ENCODE measurements around the gene WDR47.
"Not testable (repeated sequence)": the region's sequence is repeated elsewhere in the genome, so short reads cannot be mapped to it uniquely, and the experiment has no call there.

WDR47 gene

GRCh38 chr1:109052145-109052544, 10.2 kb upstream of the WDR47 start:
- DNase-seq (ENCODE audit: low spot score), result not testable (repeated sequence)

- DNase-seq (ENCODE audit: low spot score), result no peak
Observed at GRCh38 chr1:109050228-109050995, 8.5 kb upstream of the WDR47 start.

DNA sequence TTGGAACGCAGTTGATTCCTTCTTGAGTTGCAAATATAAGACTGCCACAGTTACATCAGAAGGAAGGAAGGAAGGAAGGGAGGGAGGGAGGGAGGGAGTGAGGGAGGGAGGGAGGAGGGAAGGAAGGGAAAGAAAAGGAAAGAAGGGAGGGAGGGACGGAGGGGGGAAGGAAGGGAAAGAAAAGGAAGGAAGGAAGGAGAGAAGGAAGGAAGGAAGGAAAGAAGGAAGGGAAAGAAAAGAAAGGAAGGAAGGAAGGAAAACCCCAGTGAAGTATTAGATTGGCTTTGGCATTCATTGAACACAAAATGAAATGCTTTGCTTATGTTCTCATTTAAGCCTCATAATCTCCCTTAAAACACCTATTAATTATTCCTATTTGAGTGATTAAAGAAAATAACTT, 6.4 kb upstream of the WDR47 start:
- no peak for DNase-seq (ENCODE audit: low spot score)

DNA sequence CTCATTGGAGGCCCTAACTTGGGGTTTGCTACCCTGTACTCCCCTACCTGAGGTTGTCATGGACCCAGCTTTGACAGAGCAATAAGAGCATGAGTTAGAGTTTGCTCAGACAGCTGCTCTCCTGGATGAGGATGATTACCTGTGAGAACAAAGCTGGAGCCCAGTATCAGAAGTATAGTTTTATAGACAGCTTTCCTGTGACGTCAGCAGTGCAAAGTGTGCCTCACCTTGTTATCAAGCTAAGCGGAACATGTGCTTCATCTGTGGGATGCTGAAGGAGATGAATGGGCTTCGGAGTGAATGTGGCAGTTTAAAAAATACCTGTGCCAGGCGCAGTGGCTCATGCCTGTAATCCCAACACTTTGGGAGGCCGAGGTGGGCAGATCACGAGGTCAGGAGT, 5.4 kb upstream of the WDR47 start:
- DNase-seq (ENCODE audit: low spot score), result no peak

- no peak for DNase-seq (ENCODE audit: low spot score)
Observed at GRCh38 chr1:109046671-109047070, 4.8 kb upstream of the WDR47 start.

DNA sequence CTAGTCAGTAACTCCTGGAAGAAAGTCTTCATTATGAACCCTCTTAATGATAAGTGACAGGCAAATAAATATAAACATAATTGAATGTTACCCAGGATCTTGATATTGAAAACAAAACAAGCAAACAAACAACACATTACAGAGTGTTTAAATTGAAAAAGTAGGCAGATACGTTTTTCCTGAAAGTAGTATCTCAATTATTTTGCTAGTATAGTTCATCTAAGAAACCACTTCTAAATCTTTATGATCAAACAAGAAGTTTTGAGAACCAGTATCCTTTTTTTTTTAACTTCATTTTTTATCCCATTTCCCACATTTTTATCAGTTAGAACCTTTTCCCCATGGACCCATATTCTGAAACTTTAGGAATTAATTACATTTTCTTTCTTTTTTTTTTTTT, 3.7 kb upstream of the WDR47 start:
- no peak for DNase-seq (ENCODE audit: low spot score)

GRCh38 chr1:109040989-109041620, 797 bp downstream of the WDR47 start:
- DNase-seq (ENCODE audit: low spot score), result peak; percentile 21

GRCh38 chr1:109040627-109040988, 1.3 kb downstream of the WDR47 start:
- no peak for DNase-seq (ENCODE audit: low spot score)

- DNase-seq (ENCODE audit: low spot score), result no peak
Observed at GRCh38 chr1:109034382-109034781, 7.5 kb downstream of the WDR47 start.

GRCh38 chr1:109029493-109029892, 12.4 kb downstream of the WDR47 start:
- not testable (repeated sequence) for DNase-seq (ENCODE audit: low spot score)

DNA sequence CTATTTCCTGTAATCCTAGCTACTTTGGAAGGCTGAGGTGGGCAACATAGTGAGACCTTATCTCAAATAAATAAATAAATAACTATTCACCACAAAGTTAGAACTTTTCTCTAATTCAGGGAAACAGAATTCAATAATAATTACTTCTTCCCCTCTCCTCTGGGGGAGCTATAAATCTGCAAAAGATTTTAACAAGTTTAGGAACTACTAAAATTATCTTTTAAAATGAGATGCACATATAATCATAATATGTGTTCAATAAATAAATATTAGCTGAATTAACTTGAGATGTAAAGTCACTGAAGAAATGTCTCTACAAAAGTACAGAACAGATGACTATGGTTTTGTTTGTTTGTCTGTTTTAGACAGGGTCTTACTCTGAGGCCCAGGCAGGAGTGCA, 14.1 kb downstream of the WDR47 start:
- no peak for DNase-seq (ENCODE audit: low spot score)

- DNase-seq (ENCODE audit: low spot score), result no peak
Observed at GRCh38 chr1:109025694-109026093, 16.2 kb downstream of the WDR47 start.

DNA sequence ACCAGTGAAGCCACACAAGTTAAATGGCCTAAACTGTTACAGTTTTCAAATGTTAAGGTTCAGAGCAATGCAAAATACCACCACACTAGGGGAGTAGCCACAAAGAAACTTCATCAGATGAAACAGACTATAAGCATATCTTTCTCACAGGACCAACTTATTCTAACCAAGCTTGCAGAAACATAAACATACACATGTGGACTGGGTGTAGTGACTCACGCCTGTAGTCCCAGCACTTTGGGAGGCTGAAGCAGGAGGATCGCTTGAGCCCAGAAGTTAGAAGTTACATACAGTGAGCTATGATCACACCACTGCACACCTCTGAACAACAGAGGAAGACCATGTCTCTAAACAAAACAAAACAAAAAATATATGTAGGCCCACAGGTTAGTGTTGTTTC, 17.3 kb downstream of the WDR47 start:
- no peak for DNase-seq (ENCODE audit: low spot score)

GRCh38 chr1:109020693-109021257, 21.1 kb downstream of the WDR47 start:
- DNase-seq (ENCODE audit: low spot score), result no peak

DNA sequence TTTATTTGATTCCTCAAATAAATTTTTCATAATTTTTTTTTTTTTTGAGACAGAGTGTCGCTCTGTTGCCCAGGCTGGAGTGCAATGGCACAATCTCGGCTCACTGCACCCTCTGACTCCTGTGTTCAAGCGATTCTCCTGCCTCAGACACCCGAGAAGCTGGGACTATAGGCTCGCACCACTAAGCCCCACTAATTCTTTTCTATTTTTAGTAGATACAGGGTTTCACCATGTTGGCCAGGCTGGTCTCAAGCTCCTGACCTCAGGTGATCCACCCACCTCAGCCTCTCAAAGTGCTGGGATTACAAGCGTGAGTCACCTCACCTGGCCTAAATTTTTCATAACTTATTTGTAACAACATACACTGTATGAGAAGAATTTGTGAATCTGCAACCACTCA, 24.2 kb downstream of the WDR47 start:
- not testable (repeated sequence) for DNase-seq (ENCODE audit: low spot score)

- DNase-seq (ENCODE audit: low spot score), result no peak
Observed at GRCh38 chr1:109017134-109017533, 24.8 kb downstream of the WDR47 start.

- DNase-seq (ENCODE audit: low spot score), result no peak
Observed at GRCh38 chr1:109011335-109011734, 30.6 kb downstream of the WDR47 start.

DNA sequence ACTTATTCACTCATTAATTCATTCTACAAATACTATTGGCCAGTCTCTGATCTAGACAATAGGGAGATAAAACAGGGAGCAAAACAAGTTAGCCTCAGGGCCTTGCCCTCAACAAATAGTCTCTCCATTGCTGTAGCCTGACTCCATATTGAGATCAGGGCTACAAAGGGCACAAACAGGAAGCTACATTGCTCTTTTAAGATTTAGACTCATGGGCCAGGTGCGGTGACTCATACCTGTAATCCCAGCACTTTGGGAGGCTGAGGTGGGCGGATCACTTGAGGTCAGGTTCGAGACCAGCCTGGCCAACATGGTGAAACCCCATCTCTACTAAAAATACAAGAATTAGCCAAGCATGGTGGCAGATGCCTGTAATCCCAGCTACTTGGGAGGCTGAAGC, 45.3 kb downstream of the WDR47 start:
- DNase-seq (ENCODE audit: low spot score), result peak; percentile 3

DNA sequence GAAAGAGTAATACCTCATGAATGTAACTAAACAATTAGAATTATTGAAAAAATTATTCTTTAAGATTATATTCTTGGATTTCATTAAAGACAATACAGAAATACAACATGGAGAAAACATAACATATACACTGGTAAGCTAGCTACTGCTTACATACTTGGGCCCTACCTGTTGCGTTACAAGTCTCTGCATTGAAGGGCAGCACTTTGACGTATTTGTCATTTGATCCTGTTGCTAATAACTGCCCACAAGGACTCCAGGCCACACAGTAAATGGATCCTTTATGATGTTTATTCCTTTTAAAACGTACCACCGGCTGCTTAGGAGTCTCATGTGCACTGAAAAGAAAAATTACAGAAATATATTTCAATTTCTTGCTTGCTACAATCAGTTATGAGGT, 58.8 kb downstream of the WDR47 start:
- DNase-seq (ENCODE audit: low spot score), result no peak

DNA sequence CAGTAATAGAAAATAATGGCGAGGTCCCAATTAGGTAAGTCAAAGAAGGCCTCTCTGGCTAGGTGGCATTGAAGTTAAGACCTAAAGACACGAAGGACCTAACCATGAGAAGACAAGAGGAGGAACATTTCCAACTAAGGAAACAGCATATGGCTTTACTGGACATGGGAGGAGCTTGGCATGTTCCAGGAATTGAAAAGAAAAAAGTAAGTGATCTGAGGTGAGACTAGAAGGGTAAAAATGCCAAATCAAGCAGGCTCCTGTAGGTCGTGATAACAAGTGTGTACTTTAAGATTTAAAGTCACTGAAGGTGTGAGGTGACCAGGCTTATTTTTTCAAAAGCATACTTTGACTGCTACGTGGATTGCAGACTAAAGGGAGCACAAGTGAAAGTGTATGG, 65.2 kb downstream of the WDR47 start:
- no peak for DNase-seq (ENCODE audit: low spot score)

DNA sequence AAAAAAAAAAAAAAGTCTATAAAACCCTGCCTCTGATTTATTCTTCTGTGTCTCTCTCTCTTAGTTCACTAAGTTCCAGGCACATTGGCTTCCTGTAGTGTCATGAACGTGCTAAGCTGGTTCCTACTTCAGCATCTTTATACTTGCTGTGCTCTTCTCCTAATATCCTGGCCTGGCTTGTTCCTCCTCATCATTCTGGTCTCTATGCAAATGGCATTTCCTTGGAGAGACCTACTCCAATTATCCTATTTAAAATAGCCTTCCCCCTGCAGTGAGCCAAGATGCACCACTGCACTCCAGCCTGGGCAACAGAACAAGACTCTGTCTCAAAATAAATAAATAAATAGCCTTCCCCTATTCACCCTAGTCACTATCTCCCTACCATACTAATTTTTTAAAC, 69.0 kb downstream of the WDR47 start:
- DNase-seq (ENCODE audit: low spot score), result no peak

DNA sequence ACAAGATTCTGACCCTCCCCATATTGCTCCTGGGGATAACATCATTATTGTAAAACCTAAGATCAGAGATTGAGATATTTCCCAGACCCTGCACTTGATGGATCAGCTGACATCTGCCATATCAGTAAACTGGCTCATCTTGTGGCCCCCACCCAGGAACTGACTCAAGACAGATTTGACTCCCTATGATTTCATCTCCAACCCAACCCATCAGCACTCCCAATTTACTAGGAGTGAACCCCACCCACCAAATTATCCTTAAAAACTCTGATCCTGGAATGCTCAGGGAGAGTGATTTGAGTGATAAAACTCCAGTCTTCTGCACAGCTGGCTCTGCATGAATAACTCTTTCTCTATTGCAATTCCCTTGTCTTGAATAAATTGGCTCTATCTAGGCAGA, 72.6 kb downstream of the WDR47 start:
- DNase-seq (ENCODE audit: low spot score), result no peak

DNA sequence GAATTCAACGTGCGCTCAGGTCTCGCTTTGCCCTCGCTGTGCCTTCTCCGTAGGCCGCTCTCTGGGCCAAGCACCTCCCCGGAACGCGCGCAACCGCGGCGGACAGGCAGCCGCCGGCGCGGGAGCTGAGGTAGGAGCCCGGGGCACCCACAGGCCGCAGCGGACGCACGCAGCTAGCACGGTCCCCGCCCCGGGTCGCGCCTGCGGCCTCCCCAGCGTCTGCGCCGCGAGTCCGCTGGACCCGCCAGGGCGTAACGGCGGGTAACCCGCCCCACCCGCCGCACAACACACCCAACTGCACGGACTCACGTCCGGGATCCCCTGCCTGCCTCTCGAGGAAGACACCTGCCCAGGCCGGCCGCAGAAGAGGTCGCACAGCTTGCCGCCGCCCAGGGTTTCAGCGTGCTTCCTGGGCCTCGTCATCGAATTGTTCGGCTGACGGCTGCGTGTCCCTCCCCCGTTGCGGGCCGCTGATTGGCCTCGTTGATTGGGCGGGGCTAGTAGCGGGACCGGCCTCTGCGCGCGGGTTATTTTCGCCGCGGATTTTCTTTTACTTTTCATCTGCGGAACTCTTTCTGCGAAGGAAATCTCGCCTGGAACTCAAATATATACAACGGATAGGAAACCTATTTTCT, 78.7 kb downstream of the WDR47 start, which contains the start of gene CLCC1:
CLCC1 (minus strand) TSS at position 433 of the 635 bp plus-strand sequence. CDS start 13,047 bp downstream, outside the sequence.
- DNase-seq (ENCODE audit: low spot score), result peak; percentile 94
